SH-SY5Y (cell line): Measurements from ENCODE around the gene KIF13A.

Source experiments
- GATA2 ChIP-seq: IDR thresholded peaks from 2 replicates; pipeline ENCODE4 v1.6.1; 2011; ENCODE audit warnings: mild to moderate bottlenecking, low read depth, low read length
- GATA3 ChIP-seq: IDR thresholded peaks from 2 replicates; pipeline ENCODE4 v1.6.1; 2011; ENCODE audit warnings: low read depth, mild to moderate bottlenecking, low read length, moderate library complexity

- no peak for TF ChIP-seq GATA2
- TF ChIP-seq GATA3: no peak
Measured at GRCh38 chr6:17845598-17845997, 141.8 kb downstream of the KIF13A start.
